GM04503 (cell line): Measurements from ENCODE around the gene ART4.
A peak's percentile ranks its signal among the peaks of the same experiment; 100 is the strongest.

Experiments
- DNase-seq: peaks from one replicate; pipeline ENCODE4 v3.0.0-alpha.2; 2012; ENCODE audit warnings: low read depth

Gene ART4

GRCh38 chr12:14810167-14810952 lies 33.0 kb downstream of the ART4 start:
- DNase-seq: no peak

GRCh38 chr12:14803830-14804160 lies 39.5 kb downstream of the ART4 start:
- no peak for DNase-seq

GRCh38 chr12:14803011-14803829 lies 40.1 kb downstream of the ART4 start, which contains the start of the genes C12orf60 and WBP11:
Gene C12orf60 (plus strand): TSS chr12:14803670. CDS start chr12:14822936, 19,266 bp downstream.
Gene WBP11 (minus strand): TSS chr12:14803478. CDS start chr12:14801383, 2,095 bp downstream.
- peak; percentile 99 for DNase-seq

- no peak for DNase-seq
Measured at GRCh38 chr12:14802721-14803010, 40.7 kb downstream of the ART4 start.

- no peak for DNase-seq
Measured at GRCh38 chr12:14802247-14802646, 41.1 kb downstream of the ART4 start.

GRCh38 chr12:14795028-14795448 lies 48.3 kb downstream of the ART4 start:
- no peak for DNase-seq

GRCh38 chr12:14785568-14785967 lies 57.8 kb downstream of the ART4 start:
- DNase-seq: no peak

- no peak for DNase-seq
Measured at GRCh38 chr12:14784471-14784870, 58.9 kb downstream of the ART4 start.

- DNase-seq: no peak
Measured at GRCh38 chr12:14782756-14783155, 60.6 kb downstream of the ART4 start.

- no peak for DNase-seq
Measured at GRCh38 chr12:14781563-14781962, 61.8 kb downstream of the ART4 start.

- DNase-seq: no peak
Measured at GRCh38 chr12:14780859-14781258, 62.5 kb downstream of the ART4 start.

GRCh38 chr12:14779834-14780233 lies 63.5 kb downstream of the ART4 start:
- DNase-seq: no peak

GRCh38 chr12:14777271-14777670 lies 66.1 kb downstream of the ART4 start:
- no peak for DNase-seq

- DNase-seq: no peak
Measured at GRCh38 chr12:14776236-14776961, 66.9 kb downstream of the ART4 start.

GRCh38 chr12:14775636-14775980 lies 67.7 kb downstream of the ART4 start:
- no peak for DNase-seq
